GM04504 (cell line): ENCODE results near the gene HRH2.

ENCODE experiments used
- DNase-seq: peaks from one replicate; pipeline ENCODE4 v3.0.0-alpha.2; 2012; ENCODE audit warnings: low read depth

HRH2 gene

DNA sequence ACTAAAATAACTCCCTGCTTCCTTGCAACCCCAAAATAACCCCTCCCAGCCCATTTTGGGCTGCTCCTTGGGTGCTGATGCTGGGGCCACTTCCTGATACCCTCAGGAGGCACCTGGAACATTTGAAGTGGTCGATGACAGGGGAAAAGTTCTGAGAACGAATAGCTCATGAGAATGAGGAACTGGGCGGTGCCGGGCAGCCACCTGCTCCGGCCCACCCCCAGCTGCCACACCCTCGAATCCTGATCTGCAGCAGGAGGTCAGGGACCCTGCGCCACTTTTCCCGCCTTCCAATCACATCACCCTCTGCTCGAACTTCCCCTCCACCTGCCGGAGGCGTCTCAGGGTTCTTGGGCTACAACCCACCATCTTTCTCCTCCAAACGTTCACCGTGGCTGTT is 19.7 kb downstream of the HRH2 start:
- DNase-seq, result no peak

- DNase-seq, result no peak
Observed at GRCh38 chr5:175678074-175678473, 20.2 kb downstream of the HRH2 start.

DNA sequence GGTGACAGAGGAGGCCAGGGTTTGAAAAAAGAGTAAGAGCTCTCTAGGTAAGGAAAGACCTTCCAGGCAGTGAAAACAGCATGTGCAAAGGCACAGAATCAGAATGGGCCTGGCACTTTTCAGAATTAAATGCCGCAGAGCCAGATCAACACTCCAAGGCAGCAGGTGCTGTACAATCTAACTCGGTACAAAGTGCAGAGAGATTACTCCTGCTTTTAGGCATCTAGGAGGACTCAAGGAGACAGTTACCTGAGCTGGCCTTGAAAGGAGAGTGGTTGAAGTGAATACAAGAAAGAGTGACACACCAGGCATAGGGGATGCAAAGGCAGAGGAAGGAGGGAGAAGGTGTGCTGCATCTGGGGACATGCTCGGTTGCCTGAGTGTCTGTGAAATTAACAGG is 21.5 kb downstream of the HRH2 start:
- no peak for DNase-seq

- no peak for DNase-seq
Observed at GRCh38 chr5:175680020-175680419, 22.1 kb downstream of the HRH2 start.

DNA sequence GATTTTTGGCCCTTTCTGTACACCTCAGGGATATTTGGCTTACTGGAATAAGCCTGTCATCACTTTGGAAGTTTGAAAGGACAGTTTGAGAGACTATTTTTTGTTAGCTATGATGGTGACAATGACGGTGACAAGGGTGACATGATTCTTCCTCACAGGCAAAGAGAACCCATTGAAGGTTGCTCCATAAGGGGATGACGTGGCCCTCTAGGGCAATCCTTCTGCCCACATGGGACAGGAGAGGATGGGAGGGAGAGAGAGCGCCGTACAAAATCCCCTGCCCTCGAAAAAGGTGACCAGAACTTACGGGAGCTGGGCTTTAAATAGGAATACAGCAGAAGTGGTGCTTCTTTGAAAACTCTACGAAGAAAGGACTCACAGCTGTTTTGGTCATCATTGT is 22.6 kb downstream of the HRH2 start:
- no peak for DNase-seq

GRCh38 chr5:175681045-175681967 is 23.4 kb downstream of the HRH2 start:
- no peak for DNase-seq

DNA sequence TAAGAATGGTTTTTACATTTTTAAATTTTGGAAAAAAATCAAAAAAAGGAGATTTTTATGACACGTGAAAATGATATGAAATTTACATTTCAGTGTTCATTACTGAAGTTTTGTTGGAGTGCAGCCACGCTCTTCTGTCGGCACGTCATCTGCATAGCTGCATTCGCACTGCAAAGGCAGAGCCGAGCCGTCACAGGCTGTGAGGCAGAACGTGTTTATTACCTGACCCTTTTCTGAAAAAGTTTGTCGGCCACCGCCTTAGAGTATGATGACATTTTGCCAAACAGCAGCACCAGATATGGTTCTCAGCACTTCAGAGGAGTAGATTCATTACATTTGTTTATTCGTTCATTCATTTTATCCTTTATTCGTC is 24.1 kb downstream of the HRH2 start:
- no peak for DNase-seq

DNA sequence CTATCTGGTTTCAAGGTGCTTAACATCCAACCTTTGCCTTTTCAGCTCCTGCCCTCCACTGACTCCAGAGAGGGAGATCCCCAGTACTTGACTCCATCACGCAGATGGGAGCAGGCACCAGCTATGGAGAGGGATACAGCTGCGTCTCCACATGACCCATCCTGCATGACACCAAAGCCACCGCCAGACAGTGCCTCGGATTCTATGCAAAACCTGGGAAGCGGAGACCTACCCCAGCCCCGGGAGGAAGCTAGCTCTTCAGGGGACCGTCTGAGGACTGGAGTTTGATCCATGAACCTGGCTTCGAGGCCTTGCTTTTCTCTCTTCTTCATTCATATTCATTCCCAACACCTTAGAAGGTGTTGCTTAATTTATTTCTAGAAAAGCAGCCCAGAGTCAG is 24.8 kb downstream of the HRH2 start:
- no peak for DNase-seq

DNA sequence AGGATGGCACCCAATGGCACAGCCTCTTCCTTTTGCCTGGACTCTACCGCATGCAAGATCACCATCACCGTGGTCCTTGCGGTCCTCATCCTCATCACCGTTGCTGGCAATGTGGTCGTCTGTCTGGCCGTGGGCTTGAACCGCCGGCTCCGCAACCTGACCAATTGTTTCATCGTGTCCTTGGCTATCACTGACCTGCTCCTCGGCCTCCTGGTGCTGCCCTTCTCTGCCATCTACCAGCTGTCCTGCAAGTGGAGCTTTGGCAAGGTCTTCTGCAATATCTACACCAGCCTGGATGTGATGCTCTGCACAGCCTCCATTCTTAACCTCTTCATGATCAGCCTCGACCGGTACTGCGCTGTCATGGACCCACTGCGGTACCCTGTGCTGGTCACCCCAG is 25.4 kb downstream of the HRH2 start:
- DNase-seq, result no peak

- no peak for DNase-seq
Observed at GRCh38 chr5:175683921-175684320, 26.1 kb downstream of the HRH2 start.

GRCh38 chr5:175684931-175685330 is 27.1 kb downstream of the HRH2 start:
- no peak for DNase-seq

- no peak for DNase-seq
Observed at GRCh38 chr5:175685701-175686350, 28.0 kb downstream of the HRH2 start.

DNA sequence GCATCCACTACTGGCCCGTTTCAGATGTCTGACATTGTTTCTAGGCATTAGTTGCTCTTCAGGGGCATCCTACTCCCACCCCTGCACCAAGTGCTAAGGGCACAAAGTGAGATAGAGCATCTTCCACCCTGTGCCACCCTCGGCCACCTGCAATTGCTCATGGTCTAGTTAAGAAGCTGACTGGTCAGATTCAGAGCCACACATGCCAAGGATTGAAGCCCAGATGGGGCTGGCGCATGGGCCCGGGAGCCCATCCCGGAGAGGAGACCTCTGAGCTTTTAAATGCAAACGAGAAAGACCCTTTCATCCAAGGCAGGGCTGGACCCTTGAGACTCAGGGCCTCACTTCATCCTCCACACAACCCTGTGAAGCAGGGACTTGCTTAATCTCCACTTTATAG is 28.5 kb downstream of the HRH2 start:
- no peak for DNase-seq

DNA sequence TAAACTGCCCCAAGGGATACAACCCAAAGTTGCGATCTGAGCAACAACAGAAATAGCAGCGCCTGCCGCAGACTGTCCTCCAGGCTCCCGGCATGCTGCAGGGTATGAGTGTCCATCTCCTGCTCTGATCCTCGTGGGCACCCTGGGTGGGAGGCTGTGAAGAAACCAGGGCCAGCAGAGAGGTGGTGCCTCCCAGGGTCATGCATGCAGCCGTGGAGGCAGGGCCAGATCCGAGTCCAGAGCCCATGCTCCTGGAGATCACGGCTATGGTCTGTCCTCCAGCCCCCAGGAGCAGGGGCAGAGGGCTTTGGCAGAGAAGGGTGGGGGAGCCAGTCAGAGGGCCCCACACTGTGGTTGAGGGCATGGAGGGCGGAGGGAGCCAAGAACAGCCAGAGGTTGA is 29.0 kb downstream of the HRH2 start:
- no peak for DNase-seq

- DNase-seq, result no peak
Observed at GRCh38 chr5:175687231-175687701, 29.4 kb downstream of the HRH2 start.

- no peak for DNase-seq
Observed at GRCh38 chr5:175688352-175689146, 30.7 kb downstream of the HRH2 start.

DNA sequence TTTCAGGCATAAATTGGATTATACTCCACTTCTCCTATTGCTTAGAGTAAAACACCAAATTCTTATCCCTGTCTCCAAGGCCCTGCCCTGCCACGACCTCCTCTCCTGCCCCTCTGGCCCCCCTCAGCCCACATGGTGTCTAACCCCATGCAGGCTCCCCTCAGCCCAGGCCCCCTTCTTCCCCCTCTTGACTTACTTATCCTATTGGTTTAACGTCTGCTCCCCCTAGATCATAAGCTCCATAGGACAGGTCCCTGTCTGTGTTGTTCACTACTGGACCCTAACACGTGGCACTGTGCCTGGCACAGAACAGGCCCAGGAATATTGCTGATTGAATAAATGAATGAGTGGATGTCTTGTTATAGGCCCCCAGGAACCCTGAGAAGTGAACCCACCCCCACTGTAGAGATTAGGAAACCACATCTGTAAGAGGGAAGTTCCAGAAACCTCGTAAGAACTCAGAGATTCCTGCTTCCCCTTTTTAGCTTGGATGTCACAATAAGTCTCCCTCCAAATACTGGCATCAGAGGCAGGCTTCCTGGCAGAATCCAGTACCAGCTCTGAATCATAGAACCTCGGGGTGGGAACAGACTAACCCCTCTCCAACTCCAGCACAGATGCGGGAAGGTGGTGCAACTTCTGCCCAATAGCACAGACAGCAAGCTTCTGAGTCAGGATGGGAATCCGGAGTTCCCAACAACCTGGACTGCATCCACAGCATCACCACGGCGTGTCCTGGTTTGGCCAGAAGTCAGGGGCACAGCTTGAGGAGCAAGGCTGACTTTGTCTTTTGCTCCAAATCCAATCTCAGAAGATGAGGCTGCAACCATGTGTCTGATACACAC is 31.5 kb downstream of the HRH2 start:
- DNase-seq, result no peak

DNA sequence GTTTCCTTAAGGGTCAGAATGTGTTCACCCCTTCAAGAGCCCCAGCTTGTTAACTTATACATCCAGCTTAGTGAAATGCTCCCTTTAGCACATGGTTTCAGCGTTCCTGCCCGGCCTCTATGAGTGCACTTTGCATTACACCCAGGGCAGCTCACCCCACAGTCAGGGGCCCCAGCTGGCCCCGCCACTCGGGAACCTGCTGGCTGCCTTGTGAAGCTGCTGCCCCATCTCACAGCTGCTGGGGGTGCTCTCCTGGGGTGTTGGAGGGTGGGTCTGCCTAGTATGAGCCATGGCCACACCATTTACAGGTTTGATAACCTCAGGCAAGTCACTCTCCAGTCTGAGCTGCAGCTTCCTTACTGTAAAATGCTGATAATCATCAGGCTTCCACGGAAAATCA is 32.2 kb downstream of the HRH2 start:
- DNase-seq, result no peak

DNA sequence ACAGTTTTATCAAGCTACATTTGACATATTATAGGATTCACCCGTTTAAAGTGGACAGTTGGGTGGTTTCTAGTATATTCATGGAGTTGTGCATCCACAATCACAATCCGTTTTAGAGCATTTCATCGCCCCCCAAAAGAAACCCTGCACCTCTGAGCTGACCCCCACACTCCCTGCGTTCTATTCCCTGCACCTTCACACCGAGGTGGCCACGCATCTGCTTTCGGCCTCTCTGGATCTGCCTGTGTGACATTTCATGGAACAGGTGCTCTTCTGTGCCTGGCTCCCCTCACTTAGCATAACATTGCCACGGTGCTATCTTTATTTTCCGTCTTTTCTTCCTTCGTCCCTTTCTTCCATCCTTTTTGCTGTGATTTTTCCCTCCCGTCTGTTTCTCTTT is 32.7 kb downstream of the HRH2 start:
- DNase-seq, result no peak

DNA sequence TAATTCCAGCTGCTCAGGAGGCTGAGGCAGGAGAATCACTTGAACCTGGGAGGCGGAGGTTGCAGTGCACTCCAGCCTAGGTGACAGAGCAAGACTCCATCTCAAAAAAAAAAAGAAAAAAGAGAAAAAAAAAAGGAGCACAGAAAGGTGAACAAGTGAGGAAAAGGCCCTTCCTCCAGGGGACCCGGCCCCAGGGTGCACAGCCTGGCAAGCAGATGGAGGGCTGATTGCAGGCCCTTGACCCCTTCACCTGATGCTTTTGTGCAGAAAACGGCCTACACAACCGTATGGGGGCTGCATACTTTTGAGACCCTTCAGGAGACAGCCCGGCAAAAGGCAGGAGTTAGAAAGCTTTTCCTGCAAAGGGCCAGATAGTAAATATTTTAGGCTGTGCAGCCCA is 33.9 kb downstream of the HRH2 start:
- no peak for DNase-seq

DNA sequence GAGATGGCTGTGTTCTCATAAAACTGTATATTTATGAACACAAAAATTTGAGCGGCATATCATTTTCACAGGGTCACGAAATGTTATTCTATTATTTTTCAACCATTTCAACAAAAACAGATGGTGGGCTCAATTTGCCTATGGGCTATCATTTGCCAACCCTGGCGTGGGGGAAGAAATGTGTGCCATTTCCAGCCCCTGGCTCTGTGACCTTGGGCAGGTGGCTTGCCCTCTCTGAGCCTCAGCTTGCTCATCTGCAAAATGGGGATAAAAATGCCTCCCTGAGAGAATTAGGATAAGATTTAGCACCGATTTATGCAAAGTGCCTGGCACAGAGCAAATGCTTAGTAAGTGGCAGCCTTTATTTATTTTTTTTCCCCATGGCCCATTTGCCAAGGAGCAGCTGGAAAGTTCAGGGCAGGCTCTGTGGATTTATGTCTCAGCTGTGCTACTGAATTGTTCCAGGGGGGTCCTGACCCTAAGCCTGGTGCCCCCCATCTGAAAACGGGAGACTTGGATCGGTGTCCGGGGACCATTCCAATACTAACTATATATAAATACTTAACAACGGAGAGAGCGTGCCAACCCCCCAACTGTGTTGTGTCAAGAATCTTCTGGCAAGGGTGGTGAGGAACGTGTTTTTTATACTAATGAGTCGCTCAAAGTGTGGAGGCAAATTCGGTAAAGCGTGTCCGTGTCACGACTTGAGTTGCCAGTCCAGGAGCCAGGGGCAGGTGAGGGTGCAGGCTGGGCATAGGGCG is 34.5 kb downstream of the HRH2 start:
- DNase-seq, result no peak
